Kidney (tissue), 14 donors: Measurements from ENCODE around the gene CRIP2. TPM values are rescaled to one million over a fixed set of nuclear protein-coding genes. Genes with fewer than 3 reads are reported as not detected.

Source experiments
- DNase-seq, 5 donors: peaks; one replicate each; pipeline ENCODE4 v3.0.0-alpha.2; 2013 to 2020
- FAIRE-seq: peaks from 2 replicates; lab custom pipeline; 2012; peaks lifted over from hg19 to GRCh38; lab: Jason Lieb, UNC
- H3K27ac ChIP-seq, 2 donors: one replicate each; pipeline ENCODE4 v1.7.0; 2013; ENCODE audit warnings: low read depth in 2 of 2, low read length in 2 of 2, inconsistent platforms in 1 of 2
- H3K27me3 ChIP-seq: one replicate; pipeline ENCODE4 v1.7.1; 2013; ENCODE audit warnings: low read length, inconsistent platforms; ENCODE audit not compliant: control insufficient read depth, insufficient read depth
- H3K36me3 ChIP-seq, 3 donors: one replicate each; pipeline versions ENCODE4 v1.7.0 to v1.7.1; 2013; ENCODE audit warnings: low read length in 3 of 3, control low read depth in 1 of 3, inconsistent platforms in 1 of 3; ENCODE audit not compliant: insufficient read depth in 3 of 3, control insufficient read depth in 2 of 3
- H3K4me1 ChIP-seq, 3 donors: one replicate each; pipeline versions ENCODE4 v1.7.0 to v1.7.1; 2013; ENCODE audit warnings: low read length in 3 of 3, inconsistent platforms in 1 of 3, low read depth in 1 of 3; ENCODE audit not compliant: control insufficient read depth in 2 of 3, insufficient read depth in 2 of 3
- H3K4me3 ChIP-seq, 3 donors: one replicate each; pipeline versions ENCODE4 v1.7.0 to v1.8.1; 2013; ENCODE audit warnings: low read length in 3 of 3, control low read depth in 1 of 3, inconsistent platforms in 1 of 3
- H3K9ac ChIP-seq, 3 donors: one replicate each; pipeline versions ENCODE4 v1.7.0 to v1.7.1; 2013; ENCODE audit warnings: low read length in 3 of 3, control low read depth in 1 of 3, inconsistent platforms in 1 of 3
- H3K9me3 ChIP-seq, 3 donors: one replicate each; pipeline versions ENCODE4 v1.7.0 to v1.7.1; 2013; ENCODE audit warnings: low read length in 3 of 3, control low read depth in 1 of 3, inconsistent platforms in 1 of 3; ENCODE audit not compliant: control insufficient read depth in 2 of 3, insufficient read depth in 1 of 3
- intact Hi-C: fragments of 100-400 bp; cut with DNase I; formaldehyde crosslinking; loops from one replicate; pipeline ENCODE4 v1.11.1; 2022
- polyA plus RNA-seq: library from polyadenylated mRNA; stranded (reverse); fragments of 350-450 nt; fragmentation: Illumina TruSeq; extraction: RNeasy Lipid Tissue Mini Kit (QIAGEN cat#74804); gene quantifications from one replicate; pipeline ENCODE4 v1.2.3, GENCODE V29; 2014; ENCODE audit warnings: low read depth, low replicate concordance; ENCODE audit not compliant: insufficient read depth
- total RNA-seq: library from RNA; stranded (reverse); fragmentation: NEBNext Ultra II Directional; extraction: Animal tissue kit (Norgen Biotek cat#: 25700); gene quantifications from one replicate; pipeline ENCODE4 v1.2.1, GENCODE V29; 2021
- TF ChIP-seq, protein P1 (sequence below): IDR thresholded peaks from 3 replicates; pipeline ENCODE4 v1.5.1; 2012; ENCODE audit warnings: mild to moderate bottlenecking, moderate library complexity, borderline replicate concordance; ENCODE audit not compliant: insufficient read depth; ENCODE audit errors: extremely low read depth
- donor health status: control.
- donor health status: control.
- donor health status: control.
- donor health status: control.
- donor health status: control.
- donor health status: DM: yes; HTN: yes; CAD: no.
- donor health status: Normal renal cell carcinoma (clear cell type).

CRIP2 gene
- total and polyA plus RNA-seq, 2 donors from 2014 or later = 338 to 357 TPM

DNA sequence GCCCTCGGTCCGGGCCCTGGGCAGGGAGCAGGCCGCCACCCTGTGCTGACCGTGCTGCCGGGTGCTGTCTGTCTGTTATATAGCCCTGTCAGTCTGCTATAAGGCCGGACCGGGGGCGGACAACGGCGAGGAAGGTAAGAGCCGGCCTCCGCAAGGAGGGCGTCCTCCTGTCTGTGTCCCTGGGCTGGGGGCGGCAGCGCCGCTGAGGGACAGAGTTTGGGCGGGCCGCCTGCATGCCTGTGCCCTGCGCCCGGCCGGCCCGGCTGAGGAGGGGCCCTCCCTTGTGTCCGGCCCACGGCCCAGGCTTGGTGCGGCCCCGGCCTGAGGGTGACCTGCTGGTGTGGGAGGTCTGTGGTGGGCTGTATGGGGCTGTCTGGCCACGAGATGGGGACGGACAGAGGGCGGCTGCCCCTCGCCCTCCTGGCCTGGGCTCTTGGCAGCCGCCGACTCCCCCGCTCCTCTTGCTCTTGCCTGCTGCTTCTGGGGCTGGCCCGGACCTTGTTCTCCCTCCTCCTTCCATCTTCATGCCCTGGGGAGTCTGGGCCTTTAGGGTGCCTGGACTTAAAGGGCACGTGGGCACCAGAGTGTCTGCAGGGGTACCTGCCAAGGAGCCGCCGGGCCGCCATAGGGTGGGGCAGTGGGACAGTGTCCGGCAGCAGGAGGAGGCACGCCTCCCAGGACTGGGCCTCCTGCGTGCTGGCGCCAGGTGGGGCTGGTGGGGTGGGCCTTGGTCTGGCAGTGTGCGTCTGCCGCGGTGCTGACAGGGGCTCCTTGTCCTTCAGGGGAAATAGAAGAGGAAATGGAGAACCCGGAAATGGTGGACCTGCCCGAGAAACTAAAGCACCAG, 25.1 kb upstream of the CRIP2 start:
- peak in 2 of 5 donors; percentile 43 to 78 for DNase-seq
- Histone ChIP-seq H3K27me3 (no peaks in the 10 kb centered on the region), H3K9ac (no peak overlapping the region), H3K4me1 (no peaks in the 10 kb centered on the region), H3K9me3 (no peaks in the 10 kb centered on the region), H3K4me3 (no peak overlapping the region), H3K27ac (no peak overlapping the region), H3K36me3 (peaks cover 0 to 6% (median 6%) of the 10 kb centered on the region in 3 donors)
- TF ChIP-seq, protein P1, sequence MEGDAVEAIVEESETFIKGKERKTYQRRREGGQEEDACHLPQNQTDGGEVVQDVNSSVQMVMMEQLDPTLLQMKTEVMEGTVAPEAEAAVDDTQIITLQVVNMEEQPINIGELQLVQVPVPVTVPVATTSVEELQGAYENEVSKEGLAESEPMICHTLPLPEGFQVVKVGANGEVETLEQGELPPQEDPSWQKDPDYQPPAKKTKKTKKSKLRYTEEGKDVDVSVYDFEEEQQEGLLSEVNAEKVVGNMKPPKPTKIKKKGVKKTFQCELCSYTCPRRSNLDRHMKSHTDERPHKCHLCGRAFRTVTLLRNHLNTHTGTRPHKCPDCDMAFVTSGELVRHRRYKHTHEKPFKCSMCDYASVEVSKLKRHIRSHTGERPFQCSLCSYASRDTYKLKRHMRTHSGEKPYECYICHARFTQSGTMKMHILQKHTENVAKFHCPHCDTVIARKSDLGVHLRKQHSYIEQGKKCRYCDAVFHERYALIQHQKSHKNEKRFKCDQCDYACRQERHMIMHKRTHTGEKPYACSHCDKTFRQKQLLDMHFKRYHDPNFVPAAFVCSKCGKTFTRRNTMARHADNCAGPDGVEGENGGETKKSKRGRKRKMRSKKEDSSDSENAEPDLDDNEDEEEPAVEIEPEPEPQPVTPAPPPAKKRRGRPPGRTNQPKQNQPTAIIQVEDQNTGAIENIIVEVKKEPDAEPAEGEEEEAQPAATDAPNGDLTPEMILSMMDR = no peak
- intact Hi-C loops = no loop called here
- no peak for FAIRE-seq

DNA sequence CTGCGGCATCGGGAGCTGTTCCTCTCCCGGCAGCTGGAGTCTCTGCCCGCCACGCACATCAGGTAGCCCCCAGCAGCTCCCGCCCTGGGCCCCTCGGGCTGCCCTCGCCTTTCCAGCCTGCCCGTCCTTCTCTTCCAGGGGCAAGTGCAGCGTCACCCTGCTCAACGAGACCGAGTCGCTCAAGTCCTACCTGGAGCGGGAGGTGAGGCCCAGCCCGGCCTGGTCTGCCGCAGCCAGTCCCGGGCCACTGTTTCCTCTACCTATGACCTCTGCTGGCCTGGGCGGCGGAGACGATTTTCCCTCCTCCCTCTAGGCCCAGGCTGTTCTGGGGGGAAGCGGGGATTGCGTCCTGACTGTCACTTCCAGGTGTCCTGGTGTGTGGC, 24.5 kb upstream of the CRIP2 start:
- DNase-seq = peak in 2 of 5 donors; percentile 39 to 72
- intact Hi-C loops = no loop called here
- H3K36me3 ChIP-seq = peaks cover 0 to 6% (median 6%) of the 10 kb centered on the region in 3 donors

DNA sequence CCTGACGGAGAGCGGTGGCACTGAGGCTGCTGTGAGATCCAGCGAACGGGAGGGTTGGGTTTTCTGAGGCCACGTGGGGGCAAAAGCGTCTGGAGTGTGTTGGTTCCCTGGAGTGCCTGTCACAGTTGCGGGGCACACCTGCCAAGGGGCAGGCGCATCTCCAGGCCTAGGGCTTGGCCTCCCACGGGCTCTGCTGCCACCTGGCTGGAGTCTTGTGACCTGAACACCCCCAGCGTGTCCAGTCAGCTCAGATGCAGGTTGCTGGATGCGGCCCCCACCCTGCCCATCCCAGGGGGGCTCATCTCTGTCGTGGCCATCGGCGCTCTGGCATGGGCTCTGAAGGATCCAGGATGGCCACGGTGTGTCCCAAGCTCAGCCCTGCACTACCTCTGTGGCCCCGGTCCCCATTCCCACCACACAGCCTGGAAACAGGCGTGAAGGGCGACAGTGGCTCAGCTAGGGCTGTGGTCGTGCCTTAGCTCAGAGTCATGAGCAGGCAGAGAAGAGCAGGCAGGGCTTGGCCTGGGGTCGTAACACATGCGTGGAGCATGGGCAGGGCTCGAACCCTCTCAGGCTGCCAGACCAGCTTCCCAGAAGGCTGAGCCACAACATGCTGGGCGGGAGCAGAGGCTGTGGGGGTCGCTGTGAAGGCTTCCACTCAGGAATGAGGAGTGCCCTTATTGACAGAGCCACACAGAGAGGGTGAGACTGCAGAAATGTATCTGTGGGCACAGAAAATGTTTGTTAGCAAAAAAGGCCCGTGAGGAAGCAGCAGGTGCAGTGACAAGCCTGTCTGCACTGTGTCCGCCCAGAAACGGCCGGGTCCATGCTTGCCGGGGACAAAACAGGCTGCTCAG, 23.5 kb upstream of the CRIP2 start:
- Histone ChIP-seq H3K27me3 (no peaks in the 10 kb centered on the region), H3K27ac (no peak overlapping the region), H3K4me1 (no peaks in the 10 kb centered on the region), H3K9ac (no peak overlapping the region), H3K9me3 (no peaks in the 10 kb centered on the region), H3K36me3 (peaks cover 0 to 8% (median 6%) of the 10 kb centered on the region in 3 donors), H3K4me3 (no peak overlapping the region)
- TF ChIP-seq, protein P1 = no peak
- no peak for FAIRE-seq
- intact Hi-C loops = no loop called here
- peak in 1 of 5 donors; percentile 30 for DNase-seq

More for the DNA sequence above, 24.5 kb upstream of the CRIP2 start:
- TF ChIP-seq, protein P1 = no peak
- Histone ChIP-seq H3K27me3 (no peaks in the 10 kb centered on the region), H3K27ac (no peak overlapping the region), H3K9ac (no peak overlapping the region), H3K4me3 (no peak overlapping the region), H3K4me1 (no peaks in the 10 kb centered on the region), H3K9me3 (no peaks in the 10 kb centered on the region)
- no peak for FAIRE-seq
